Measurements from ENCODE around the gene IGFALS.

DNA sequence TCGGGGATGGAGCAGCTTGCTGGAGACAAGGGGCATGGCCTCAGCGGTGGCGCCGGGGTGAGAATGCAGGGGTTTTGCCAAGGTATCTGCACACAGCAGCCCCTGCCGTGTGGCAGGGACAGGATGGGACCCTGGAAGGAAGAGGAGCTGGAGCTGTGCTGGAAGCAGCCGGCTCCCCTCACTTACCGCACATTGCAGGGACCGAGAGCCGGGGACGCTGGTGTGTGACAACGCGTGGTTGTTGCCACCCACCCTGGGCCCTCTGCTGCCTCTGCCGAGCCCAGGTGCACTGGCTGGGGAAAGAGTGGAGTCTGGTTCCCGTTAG is 7.7 kb downstream of the IGFALS start:
- TF ChIP-seq LEF1 (IDR thresholded peaks at IDR 0.05; ENCODE audit: borderline replicate concordance): no peak
- no peak for TF ChIP-seq ARNT (IDR thresholded peaks at IDR 0.05)
